CD1c-positive myeloid dendritic cell (primary cell): ENCODE data around the gene TRMT112.

Experiments used
- DNase-seq: peaks from one replicate; pipeline ENCODE4 v3.0.0-alpha.2; 2016; ENCODE audit errors: extremely low spot score

Gene TRMT112

GRCh38 chr11:64275031-64275800, 42.1 kb downstream of the TRMT112 start:
- DNase-seq: no peak

DNA sequence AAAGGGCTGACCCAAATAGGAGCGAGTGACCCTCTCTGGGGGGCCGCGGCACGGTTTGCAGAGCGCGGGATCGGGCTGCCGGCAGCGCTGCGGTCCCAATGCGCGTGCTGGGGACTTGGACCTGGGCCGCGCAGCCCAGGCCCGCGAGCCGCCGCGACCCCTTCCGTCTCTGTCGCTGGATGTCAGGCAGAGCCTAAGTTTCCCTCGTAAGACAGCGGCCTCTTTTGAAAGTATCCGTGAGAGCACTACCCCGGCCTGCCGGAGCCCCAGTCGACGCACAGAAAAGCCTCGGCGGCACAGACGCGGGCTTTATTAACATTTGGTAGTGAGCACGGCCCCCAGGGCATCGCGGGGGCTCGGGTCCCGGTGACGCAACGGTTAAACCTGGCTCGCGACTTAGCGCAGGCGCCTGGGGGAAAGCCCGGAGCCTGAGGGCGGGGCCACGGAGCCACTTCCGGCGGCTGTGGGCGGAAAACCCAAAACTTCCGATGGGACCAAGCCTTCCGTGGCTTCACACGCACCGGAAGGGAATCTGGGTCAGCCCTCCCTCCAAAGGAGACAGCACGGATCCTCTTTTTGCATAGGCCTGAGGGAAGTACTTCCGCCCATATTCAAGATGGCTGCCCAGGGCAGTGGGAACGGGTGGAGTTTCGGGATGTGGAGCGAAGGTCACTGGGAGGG, 47.7 kb downstream of the TRMT112 start:
- DNase-seq: peak; percentile 99

GRCh38 chr11:64268893-64269539, 48.3 kb downstream of the TRMT112 start:
- peak; percentile 65 for DNase-seq

GRCh38 chr11:64268025-64268892, 49.1 kb downstream of the TRMT112 start:
- peak; percentile 50 for DNase-seq

DNA sequence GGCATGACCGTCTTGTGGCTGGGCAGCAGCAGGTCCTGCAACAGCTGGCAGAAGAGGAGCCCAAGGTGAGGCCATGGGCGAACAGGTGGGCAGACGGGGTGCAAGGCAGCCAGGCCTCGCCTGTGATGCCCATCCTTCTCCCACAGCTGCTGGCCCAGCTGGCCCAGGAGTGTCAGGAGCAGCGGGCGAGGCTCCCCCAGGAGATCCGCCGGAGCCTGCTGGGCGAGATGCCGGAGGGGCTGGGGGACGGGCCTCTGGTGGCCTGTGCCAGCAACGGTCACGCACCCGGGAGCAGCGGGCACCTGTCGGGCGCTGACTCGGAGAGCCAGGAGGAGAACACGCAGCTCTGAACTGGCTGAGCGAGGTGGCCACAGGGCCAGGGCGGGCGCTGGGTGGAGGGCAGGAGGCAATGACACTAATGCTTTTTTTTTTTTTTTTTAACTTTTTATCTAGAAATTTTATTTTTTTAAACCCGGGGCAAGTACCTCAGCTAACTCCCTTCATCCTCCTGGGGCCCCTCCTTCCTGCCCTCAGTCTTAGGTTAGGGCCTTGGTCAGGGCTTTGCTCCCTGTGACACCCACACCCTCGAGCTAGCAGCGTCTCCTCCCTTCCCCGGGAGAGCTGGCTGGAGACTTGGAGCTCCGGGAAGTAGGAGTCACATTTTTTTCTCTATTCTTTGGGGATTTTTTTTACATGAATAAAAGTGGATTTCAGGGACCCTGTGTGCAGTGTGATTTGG, 50.0 kb downstream of the TRMT112 start:
- DNase-seq: no peak
